ENCODE data around the gene TBL1X.

TBL1X gene

GRCh38 chrX:9784332-9784731 is 319.5 kb downstream of the TBL1X start:
- DNase-seq = no peak

GRCh38 chrX:9785254-9785943 is 320.5 kb downstream of the TBL1X start:
- no peak for DNase-seq

GRCh38 chrX:9785944-9786797 is 321.3 kb downstream of the TBL1X start, which contains the start of gene SHROOM2:
Gene SHROOM2 (plus strand): TSS chrX:9786429. CDS start chrX:9786546, 117 bp downstream.
- no peak for DNase-seq

DNA sequence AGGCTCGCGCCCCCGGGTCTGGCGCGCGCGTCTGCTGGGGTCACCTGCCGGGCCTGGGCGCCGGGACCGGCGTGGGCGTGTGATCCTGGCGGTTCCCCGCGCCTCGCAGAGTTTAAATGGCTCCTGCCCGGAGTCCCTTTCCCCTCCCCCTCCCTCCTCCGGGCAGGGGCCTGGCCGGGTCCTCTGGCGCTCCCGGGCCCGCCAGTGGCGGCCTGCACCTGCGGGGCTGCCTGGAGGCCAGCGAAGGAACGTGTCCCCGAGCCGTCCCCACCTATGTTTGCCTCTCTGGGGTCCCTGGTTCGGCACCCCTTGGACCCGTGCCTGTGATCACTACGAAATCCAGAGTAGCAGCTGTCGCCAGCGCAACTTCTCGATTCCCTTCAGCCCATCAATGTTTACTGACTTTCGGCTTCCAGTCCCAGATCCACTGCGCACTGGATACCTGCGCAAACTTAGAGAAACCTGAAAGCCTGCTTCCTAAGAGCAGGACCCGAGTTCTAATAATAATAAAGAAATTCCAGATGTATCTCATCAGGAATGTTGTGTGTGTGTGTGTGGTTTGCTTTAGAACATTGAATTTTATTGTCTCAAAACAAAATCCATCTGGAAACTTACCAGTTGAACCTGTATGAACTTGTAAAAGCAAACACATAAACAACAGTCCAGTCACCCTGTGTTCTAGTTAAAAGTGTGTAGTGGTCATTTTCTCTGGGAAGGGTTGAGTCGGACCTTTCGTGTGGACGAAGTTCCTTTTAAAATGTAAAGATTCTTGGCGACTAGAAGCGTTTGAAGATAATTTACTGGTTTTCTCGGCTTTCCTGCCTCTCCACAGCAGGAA is 322.2 kb downstream of the TBL1X start:
- no peak for DNase-seq

- peak; percentile 60 for DNase-seq
Measured at GRCh38 chrX:9788911-9789310, 324.1 kb downstream of the TBL1X start.

GRCh38 chrX:9789555-9789954 is 324.7 kb downstream of the TBL1X start:
- DNase-seq = no peak
